ENCODE data around the gene CFAP100.

Gene CFAP100

GRCh38 chr3:126424751-126425150 lies 30.0 kb downstream of the CFAP100 start:
- Histone ChIP-seq H3K27ac (ENCODE audit: extremely low read depth, low read depth, low read length) (no peak overlapping the region), H3K9me3 (ENCODE audit: control insufficient read depth, insufficient read depth, low read depth, low read length) (no peaks in the 10 kb centered on the region), H3K4me3 (ENCODE audit: low read depth, low read length) (no peak overlapping the region), H3K4me1 (ENCODE audit: control insufficient read depth, insufficient read depth, low read length) (no peaks in the 10 kb centered on the region), H3K36me3 (ENCODE audit: control insufficient read depth in 2 of 2, insufficient read depth in 1 of 2, low read length in 2 of 2) (no peaks in the 10 kb centered on the region)
- TF ChIP-seq ZNF623 (tag by site-specific recombination; IDR thresholded peaks at IDR 0.05) (peak; percentile 40), PBX3 (CRISPR knock-in tag; IDR thresholded peaks at IDR 0.05) (no peak), ZNF114 (tag by site-specific recombination; IDR thresholded peaks at IDR 0.05) (no peak)
- ChIA-PET POLR2A (no interaction called here), CTCF (no interaction called here)

GRCh38 chr3:126431103-126431534 lies 36.4 kb downstream of the CFAP100 start:
- ChIA-PET POLR2A (no interaction called here), CTCF (interaction anchor here (0.7 kb wide), 1 partner anchor 281 kb away, joined by 3 read pairs; no protein-coding TSS in a partner anchor)
- Histone ChIP-seq H3K4me1 (ENCODE audit: control insufficient read depth, insufficient read depth, low read length) (no peaks in the 10 kb centered on the region), H3K36me3 (ENCODE audit: control insufficient read depth in 2 of 2, insufficient read depth in 1 of 2, low read length in 2 of 2) (peaks cover 0 to 19% of the 10 kb centered on the region in 2 experiments; a peak in 1 of 3 replicates), H3K9me3 (ENCODE audit: control insufficient read depth, insufficient read depth, low read depth, low read length) (no peaks in the 10 kb centered on the region), H3K4me3 (ENCODE audit: low read depth, low read length) (no peak overlapping the region), H3K27ac (ENCODE audit: extremely low read depth, low read depth, low read length) (no peak overlapping the region)
- TF ChIP-seq ZFP41 (tag by site-specific recombination; IDR thresholded peaks at IDR 0.05; ENCODE audit: borderline replicate concordance) (no peak), ZNF26 (tag by site-specific recombination; IDR thresholded peaks at IDR 0.05) (no peak), PRDM10 (tag by site-specific recombination; IDR thresholded peaks at IDR 0.05) (no peak), ZNF184 (tag by site-specific recombination; IDR thresholded peaks at IDR 0.05) (no peak), SETDB1 (IDR thresholded peaks at IDR 0.05; ENCODE audit: insufficient read length, low read length) (no peak), HOXC10 (CRISPR knock-in tag; IDR thresholded peaks at IDR 0.05) (no peak), ZNF785 (tag by site-specific recombination; IDR thresholded peaks at IDR 0.05) (no peak), ZNF280D (tag by site-specific recombination; IDR thresholded peaks at IDR 0.05) (no peak), ZNF544 (tag by site-specific recombination; IDR thresholded peaks at IDR 0.05) (no peak), MYNN (tag by site-specific recombination; IDR thresholded peaks at IDR 0.05; ENCODE audit: borderline replicate concordance) (no peak)
